ENCODE data around the gene TOX3. TPM values are rescaled to one million over a fixed set of nuclear protein-coding genes. Genes with fewer than 3 reads are reported as not detected.

TOX3 gene
- total RNA-seq, 1 experiment from 2014 or later = not detected

GRCh38 chr16:52473096-52473495 lies 73.8 kb downstream of the TOX3 start:
- no peak for DNase-seq (ENCODE audit: low read depth, low spot score)
- in situ Hi-C loops (cut with HindIII; ENCODE audit: low pct_unique_long_range_greater_than_20kb, low sequenced_read_pairs) = no loop called here

GRCh38 chr16:52471650-52472370 lies 75.1 kb downstream of the TOX3 start:
- in situ Hi-C loops (cut with HindIII; ENCODE audit: low pct_unique_long_range_greater_than_20kb, low sequenced_read_pairs) = no loop called here

GRCh38 chr16:52470585-52470984 lies 76.4 kb downstream of the TOX3 start:
- no peak for DNase-seq (ENCODE audit: low read depth, low spot score)
- in situ Hi-C loops (cut with HindIII; ENCODE audit: low pct_unique_long_range_greater_than_20kb, low sequenced_read_pairs) = no loop called here

More at GRCh38 chr16:52471650-52472370, 75.1 kb downstream of the TOX3 start:
- DNase-seq (ENCODE audit: low read depth, low spot score) = peak; percentile 39

GRCh38 chr16:52469775-52470174 lies 77.2 kb downstream of the TOX3 start:
- in situ Hi-C loops (cut with HindIII; ENCODE audit: low pct_unique_long_range_greater_than_20kb, low sequenced_read_pairs) = no loop called here
- no peak for DNase-seq (ENCODE audit: low read depth, low spot score)

- DNase-seq (ENCODE audit: low read depth, low spot score) = no peak
- in situ Hi-C loops (cut with HindIII; ENCODE audit: low pct_unique_long_range_greater_than_20kb, low sequenced_read_pairs) = no loop called here
Measured at GRCh38 chr16:52469091-52469490, 77.9 kb downstream of the TOX3 start.

GRCh38 chr16:52467753-52468152 lies 79.2 kb downstream of the TOX3 start:
- in situ Hi-C loops (cut with HindIII; ENCODE audit: low pct_unique_long_range_greater_than_20kb, low sequenced_read_pairs) = no loop called here
- no peak for DNase-seq (ENCODE audit: low read depth, low spot score)

- no peak for DNase-seq (ENCODE audit: low read depth, low spot score)
- in situ Hi-C loops (cut with HindIII; ENCODE audit: low pct_unique_long_range_greater_than_20kb, low sequenced_read_pairs) = no loop called here
Measured at GRCh38 chr16:52466994-52467393, 79.9 kb downstream of the TOX3 start.

GRCh38 chr16:52465711-52466267 lies 81.2 kb downstream of the TOX3 start:
- DNase-seq (ENCODE audit: low read depth, low spot score) = no peak
- in situ Hi-C loops (cut with HindIII; ENCODE audit: low pct_unique_long_range_greater_than_20kb, low sequenced_read_pairs) = no loop called here

- no peak for DNase-seq (ENCODE audit: low read depth, low spot score)
- in situ Hi-C loops (cut with HindIII; ENCODE audit: low pct_unique_long_range_greater_than_20kb, low sequenced_read_pairs) = no loop called here
Measured at GRCh38 chr16:52463904-52464303, 83.0 kb downstream of the TOX3 start.

- in situ Hi-C loops (cut with HindIII; ENCODE audit: low pct_unique_long_range_greater_than_20kb, low sequenced_read_pairs) = no loop called here
- DNase-seq (ENCODE audit: low read depth, low spot score) = no peak
Measured at GRCh38 chr16:52462816-52463215, 84.1 kb downstream of the TOX3 start.

- in situ Hi-C loops (cut with HindIII; ENCODE audit: low pct_unique_long_range_greater_than_20kb, low sequenced_read_pairs) = no loop called here
- no peak for DNase-seq (ENCODE audit: low read depth, low spot score)
Measured at GRCh38 chr16:52460639-52461178, 86.2 kb downstream of the TOX3 start.

- in situ Hi-C loops (cut with HindIII; ENCODE audit: low pct_unique_long_range_greater_than_20kb, low sequenced_read_pairs) = no loop called here
- peak; percentile 48 for DNase-seq (ENCODE audit: low read depth, low spot score)
Measured at GRCh38 chr16:52456368-52456767, 90.6 kb downstream of the TOX3 start.

- in situ Hi-C loops (cut with HindIII; ENCODE audit: low pct_unique_long_range_greater_than_20kb, low sequenced_read_pairs) = no loop called here
- no peak for DNase-seq (ENCODE audit: low read depth, low spot score)
Measured at GRCh38 chr16:52455549-52456277, 91.2 kb downstream of the TOX3 start.

- no peak for DNase-seq (ENCODE audit: low read depth, low spot score)
- in situ Hi-C loops (cut with HindIII; ENCODE audit: low pct_unique_long_range_greater_than_20kb, low sequenced_read_pairs) = no loop called here
Measured at GRCh38 chr16:52453644-52454043, 93.3 kb downstream of the TOX3 start.

GRCh38 chr16:52451971-52452421 lies 94.9 kb downstream of the TOX3 start:
- in situ Hi-C loops (cut with HindIII; ENCODE audit: low pct_unique_long_range_greater_than_20kb, low sequenced_read_pairs) = no loop called here
- peak; percentile 21 for DNase-seq (ENCODE audit: low read depth, low spot score)

GRCh38 chr16:52450916-52451315 lies 96.0 kb downstream of the TOX3 start:
- DNase-seq (ENCODE audit: low read depth, low spot score) = no peak
- in situ Hi-C loops (cut with HindIII; ENCODE audit: low pct_unique_long_range_greater_than_20kb, low sequenced_read_pairs) = no loop called here

GRCh38 chr16:52450241-52450640 lies 96.7 kb downstream of the TOX3 start:
- DNase-seq (ENCODE audit: low read depth, low spot score) = no peak
- in situ Hi-C loops (cut with HindIII; ENCODE audit: low pct_unique_long_range_greater_than_20kb, low sequenced_read_pairs) = no loop called here

GRCh38 chr16:52446080-52446479 lies 100.9 kb downstream of the TOX3 start:
- in situ Hi-C loops (cut with HindIII; ENCODE audit: low pct_unique_long_range_greater_than_20kb, low sequenced_read_pairs) = no loop called here
- DNase-seq (ENCODE audit: low read depth, low spot score) = no peak
